Smooth muscle cell of trachea (primary cell): ENCODE measurements around the gene LARGE2. TPM values are rescaled to one million over a fixed set of nuclear protein-coding genes. Genes with fewer than 3 reads are reported as not detected.

ENCODE experiments used
- total RNA-seq: library from RNA; depleted of rRNA; stranded (reverse); fragments of >200 nt; gene quantifications from 2 replicates; pipeline ENCODE4 v1.2.1, GENCODE V29; 2014

The LARGE2 gene
- under 0.01 TPM in 1 of 2 replicates, not detected in the other for total RNA-seq

DNA sequence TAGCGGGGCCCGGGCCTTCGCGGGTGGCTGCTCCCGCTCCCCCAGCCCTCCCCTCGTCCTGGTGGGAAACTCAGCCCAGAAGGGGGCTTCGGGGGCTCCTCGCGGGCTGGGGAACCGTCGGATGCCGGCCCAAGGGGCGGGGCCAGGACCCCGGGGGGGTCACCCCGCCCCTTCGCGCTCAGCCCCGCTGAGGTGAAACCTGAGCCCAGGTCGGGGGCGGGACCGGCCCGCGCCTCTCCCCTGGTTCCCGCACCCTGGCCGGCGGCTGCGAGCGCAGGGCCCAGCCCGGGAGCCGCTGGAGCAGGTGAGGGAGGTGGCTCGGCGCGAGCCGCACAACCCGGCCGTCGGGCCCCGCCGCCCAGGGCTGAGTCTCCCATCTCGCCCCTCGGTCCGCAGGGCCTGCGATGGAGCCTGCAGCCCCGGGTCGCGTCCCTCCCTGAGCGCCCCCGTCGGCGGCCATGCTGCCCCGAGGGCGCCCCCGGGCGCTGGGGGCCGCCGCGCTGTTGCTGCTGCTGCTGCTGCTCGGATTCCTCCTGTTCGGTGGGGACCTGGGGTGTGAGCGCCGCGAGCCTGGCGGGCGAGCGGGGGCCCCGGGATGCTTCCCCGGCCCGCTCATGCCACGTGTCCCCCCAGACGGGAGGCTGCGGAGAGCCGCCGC, at the start of gene LARGE2:
Gene LARGE2 (plus strand): TSS at position 232 of the 658 bp plus-strand sequence. CDS start 227 bp downstream, at position 459.

GRCh38 chr11:45885274-45885920, 37.1 kb upstream of the LARGE2 start, which contains the start of gene MAPK8IP1:
MAPK8IP1 (plus strand) TSS chr11:45885651; CDS start chr11:45885821, 170 bp downstream.

DNA sequence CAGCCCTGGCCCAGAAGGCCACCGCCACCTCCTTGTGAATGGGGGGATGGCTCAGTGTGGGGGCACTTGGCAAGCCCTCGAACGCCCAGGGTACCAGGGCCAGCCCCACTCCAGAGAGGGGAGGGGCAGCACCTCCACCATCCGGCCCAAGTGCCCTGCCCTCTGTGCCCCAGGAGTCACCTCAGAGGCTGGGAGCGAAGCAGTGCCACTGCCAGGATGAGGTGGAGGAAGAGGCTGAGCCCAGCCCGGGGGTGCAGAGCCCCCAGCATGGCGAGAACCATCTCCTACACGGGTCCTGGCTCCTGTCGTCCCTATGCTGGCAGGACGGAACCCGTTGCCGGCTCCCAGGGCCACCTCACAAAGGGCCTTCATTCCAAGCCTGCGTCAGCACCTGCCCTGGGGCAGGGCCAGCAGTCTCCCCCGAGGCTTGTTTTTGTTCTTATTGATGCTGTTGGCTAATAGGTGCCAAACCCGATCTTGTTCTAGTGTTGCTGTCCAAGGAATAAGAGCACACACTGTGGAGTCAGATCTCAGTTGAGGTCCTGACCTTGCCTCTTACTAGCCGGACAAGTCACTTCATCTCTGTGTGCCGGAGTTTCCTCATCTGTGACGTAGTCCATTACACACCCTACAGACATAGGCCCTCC, 15.4 kb upstream of the LARGE2 start, which contains the start of gene FREY1:
Gene FREY1 (minus strand): TSS at position 307 of the 647 bp plus-strand sequence. CDS start 26 bp downstream, at position 281.

DNA sequence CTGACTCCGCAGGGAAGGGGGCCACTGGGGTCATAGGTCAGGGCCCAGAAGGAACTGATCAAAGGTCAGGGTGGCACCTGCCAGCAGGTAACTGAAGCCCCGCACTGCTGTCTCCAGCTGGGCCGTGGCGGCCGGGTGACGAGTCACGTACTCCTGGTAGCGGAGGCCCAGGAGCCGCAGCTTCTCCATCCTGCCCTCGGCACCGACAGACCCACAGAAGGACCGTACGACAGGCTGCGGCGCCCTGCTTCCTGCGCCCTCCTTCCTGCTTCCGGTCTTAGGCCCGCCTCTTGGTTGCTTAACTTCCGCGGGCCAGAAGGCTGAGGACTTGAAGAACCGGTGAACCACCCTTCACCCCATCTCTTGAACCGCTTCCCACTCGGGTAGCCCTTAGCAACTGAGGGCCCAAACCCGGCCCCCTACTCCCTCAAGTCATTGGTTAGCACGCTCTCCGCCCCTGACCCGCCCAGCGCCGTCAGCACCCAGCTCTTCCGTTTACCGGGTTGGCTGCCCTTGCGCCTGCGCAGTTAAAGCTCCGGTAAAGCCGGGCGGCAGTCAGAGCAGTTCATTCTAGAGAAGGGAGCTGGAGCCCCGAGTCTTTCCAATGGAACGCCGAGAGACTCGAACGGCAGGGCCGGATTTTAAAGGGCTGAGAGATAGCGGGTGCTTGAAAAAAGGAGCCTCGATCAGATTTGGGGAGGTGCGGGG, 4.7 kb upstream of the LARGE2 start, which contains the start of gene PEX16:
Gene PEX16 (minus strand): TSS at position 255 of the 708 bp plus-strand sequence. CDS start 66 bp downstream, at position 189.

Other genes with a start within 250 kb of the LARGE2 start
- 9.9 and 13.7 TPM in 2 replicates for gene SLC35C1, start 117.5 kb upstream of the LARGE2 start, total RNA-seq
- gene CRY2, start 75.2 kb upstream of the LARGE2 start, total RNA-seq = 15.0 and 22.2 TPM in 2 replicates
- gene MAPK8IP1, start 37.0 kb upstream of the LARGE2 start, total RNA-seq = 8.1 and 17.4 TPM in 2 replicates
- 0.44 and 2.3 TPM in 2 replicates for gene FREY1, start 15.4 kb upstream of the LARGE2 start, total RNA-seq
- 36.8 and 37.5 TPM in 2 replicates for gene PEX16, start 4.8 kb upstream of the LARGE2 start, total RNA-seq
- gene PHF21A, start 198.8 kb downstream of the LARGE2 start, total RNA-seq = 17.7 and 21.5 TPM in 2 replicates